Measurements from ENCODE around the gene ATP6V1E1. TPM values are rescaled to one million over a fixed set of nuclear protein-coding genes. Genes with fewer than 3 reads are reported as not detected.

The ATP6V1E1 gene
- total RNA-seq, 1 experiment from 2014 or later: 92.0 TPM

DNA sequence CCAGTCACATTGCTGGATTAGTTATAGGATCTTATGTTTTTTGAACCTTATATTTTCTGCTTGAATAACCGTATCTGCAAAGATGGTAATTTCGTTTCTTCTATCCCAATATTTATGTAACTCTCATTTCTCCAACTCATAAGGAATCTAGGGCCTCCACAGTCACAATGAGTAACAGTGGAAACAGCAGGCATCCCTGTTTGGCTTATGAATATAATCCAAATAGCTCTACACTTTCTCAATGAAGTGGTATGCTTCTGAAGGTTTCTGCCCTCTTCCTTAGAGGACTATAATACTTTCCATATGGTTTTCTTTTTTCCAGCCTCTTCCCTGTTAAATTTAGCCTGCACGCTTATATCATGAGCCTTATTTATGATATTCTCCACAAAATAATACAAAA, 16.5 kb downstream of the ATP6V1E1 start:
- H3K27me3 ChIP-seq: no peaks in the 10 kb centered on the region
- no peaks in the 10 kb centered on the region for H3K4me1 ChIP-seq
- H3K9me3 ChIP-seq (replicated peaks): no peaks in the 10 kb centered on the region
- no peak overlapping the region for H3K27ac ChIP-seq
- peaks cover 57% of the 10 kb centered on the region for H3K36me3 ChIP-seq
- no peak overlapping the region for H3K4me3 ChIP-seq
- DNase-seq: no peak

DNA sequence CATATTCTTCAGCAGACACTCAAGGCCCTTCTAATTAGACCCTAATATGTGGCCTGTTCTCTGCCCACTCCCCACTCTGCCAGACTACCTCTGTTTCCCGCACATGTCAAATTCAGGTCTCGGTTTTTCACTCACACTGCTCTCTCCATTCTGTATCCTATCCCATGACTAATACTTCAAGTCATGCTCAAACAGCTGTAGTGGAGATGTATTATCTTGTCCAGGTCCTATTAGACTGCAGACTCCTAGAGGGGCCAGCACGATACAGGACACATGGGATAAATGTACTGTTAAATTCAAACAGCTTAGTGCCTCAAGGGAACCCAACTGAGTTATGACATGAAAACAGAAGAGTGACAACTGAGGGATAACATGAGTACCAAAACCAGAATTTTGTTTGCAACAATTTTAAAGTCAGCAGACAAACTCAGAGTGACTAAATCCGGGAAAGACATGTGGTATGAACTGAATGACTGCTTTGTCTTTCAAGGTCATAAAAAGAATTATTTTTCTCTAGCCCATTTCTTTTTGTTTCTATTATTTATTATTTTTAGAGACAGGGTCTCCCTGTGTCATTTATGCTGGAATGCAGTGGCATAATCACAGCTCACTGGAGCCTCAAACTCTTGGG, 20.5 kb downstream of the ATP6V1E1 start:
- no peak overlapping the region for H3K4me3 ChIP-seq
- DNase-seq: no peak
- H3K27me3 ChIP-seq: no peaks in the 10 kb centered on the region
- H3K27ac ChIP-seq: no peak overlapping the region
- no peaks in the 10 kb centered on the region for H3K9me3 ChIP-seq (replicated peaks)
- no peaks in the 10 kb centered on the region for H3K4me1 ChIP-seq
- H3K36me3 ChIP-seq: peaks cover 43% of the 10 kb centered on the region

DNA sequence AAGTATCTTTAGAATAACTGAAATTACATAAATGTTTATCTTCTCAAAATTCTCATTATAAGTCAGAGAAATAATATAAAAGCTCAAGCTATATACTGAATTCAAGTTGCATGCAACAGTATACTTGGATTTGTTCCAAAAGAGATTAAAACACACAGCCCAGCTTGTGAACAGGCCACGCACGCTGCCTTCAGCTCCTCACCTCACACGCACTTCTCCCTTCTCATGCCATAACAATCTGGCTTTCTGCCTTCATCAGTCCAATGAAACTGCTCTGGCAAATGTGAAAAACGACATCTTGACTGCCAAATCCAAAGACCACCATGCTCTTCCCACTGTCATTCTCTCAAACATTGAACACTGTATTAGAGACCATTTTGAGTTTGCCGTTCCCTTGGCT, 22.1 kb downstream of the ATP6V1E1 start:
- no peak overlapping the region for H3K4me3 ChIP-seq
- H3K36me3 ChIP-seq: peaks cover 30% of the 10 kb centered on the region
- H3K9me3 ChIP-seq (replicated peaks): no peaks in the 10 kb centered on the region
- no peaks in the 10 kb centered on the region for H3K27me3 ChIP-seq
- no peak for DNase-seq
- H3K27ac ChIP-seq: no peak overlapping the region
- no peaks in the 10 kb centered on the region for H3K4me1 ChIP-seq

DNA sequence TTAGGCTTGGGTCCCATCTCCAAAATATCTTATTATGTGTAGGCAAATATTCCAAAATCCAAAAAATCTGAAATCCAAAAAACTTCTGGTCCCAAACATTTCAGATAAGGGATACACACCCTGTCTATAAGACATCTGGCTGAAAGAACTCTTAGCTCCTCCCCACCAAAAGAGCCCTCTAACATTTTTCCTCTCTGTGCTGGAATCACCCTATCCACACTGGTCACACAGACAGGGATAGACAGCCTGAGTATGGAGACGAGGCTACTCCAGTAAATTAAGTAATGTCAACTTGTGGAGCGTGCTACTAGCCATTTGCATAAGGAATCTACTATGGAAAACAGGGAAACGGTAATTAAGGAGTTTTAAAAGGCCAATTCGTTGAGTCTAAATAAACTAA, 24.9 kb downstream of the ATP6V1E1 start:
- H3K4me3 ChIP-seq: no peak overlapping the region
- H3K36me3 ChIP-seq: peaks cover 32% of the 10 kb centered on the region
- H3K27ac ChIP-seq: no peak overlapping the region
- H3K9me3 ChIP-seq (replicated peaks): no peaks in the 10 kb centered on the region
- H3K27me3 ChIP-seq: no peaks in the 10 kb centered on the region
- H3K4me1 ChIP-seq: no peaks in the 10 kb centered on the region
- no peak for DNase-seq

DNA sequence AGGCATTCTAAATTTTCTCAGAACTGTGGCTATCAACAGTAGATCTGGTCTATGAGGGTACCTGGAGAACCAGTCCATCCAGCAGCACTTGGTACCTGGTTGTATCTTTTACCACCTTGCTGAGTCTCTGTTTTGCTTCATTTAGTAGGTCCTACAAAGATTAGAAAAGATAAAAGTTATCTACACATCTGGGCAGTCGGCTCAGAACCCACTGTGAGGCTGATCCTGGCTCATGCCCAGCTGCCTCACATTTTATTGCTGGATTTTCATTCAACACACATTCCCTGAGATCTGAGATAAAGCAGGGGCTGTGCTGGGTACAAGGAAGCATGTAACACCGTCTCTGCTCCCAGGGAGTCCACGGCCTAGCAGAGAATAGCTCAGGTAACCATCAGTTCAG, 27.5 kb downstream of the ATP6V1E1 start:
- Histone ChIP-seq H3K27ac (no peak overlapping the region), H3K4me3 (no peak overlapping the region), H3K36me3 (peaks cover 49% of the 10 kb centered on the region), H3K9me3 (replicated peaks) (no peaks in the 10 kb centered on the region), H3K27me3 (no peaks in the 10 kb centered on the region), H3K4me1 (no peaks in the 10 kb centered on the region)
- DNase-seq: no peak

DNA sequence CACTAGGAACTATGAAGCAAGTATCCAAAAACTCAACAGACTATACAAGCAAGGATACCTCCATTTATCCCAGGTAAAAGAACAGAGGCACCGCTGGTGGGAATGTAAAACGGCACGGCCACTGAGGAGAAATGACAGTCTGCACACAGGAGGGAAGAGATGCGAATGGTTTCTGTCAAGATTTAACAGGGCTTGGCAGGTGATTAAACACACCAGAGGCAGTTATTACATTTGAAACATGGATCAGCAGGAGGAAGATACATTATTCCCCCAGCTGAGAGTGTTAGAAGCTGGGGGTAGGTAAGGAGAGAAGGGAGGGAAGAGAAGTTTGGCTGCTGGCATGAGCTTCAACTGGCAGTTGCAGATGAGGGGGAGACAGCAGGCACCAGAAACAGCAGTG, 30.2 kb downstream of the ATP6V1E1 start:
- Histone ChIP-seq H3K4me1 (no peaks in the 10 kb centered on the region), H3K9me3 (replicated peaks) (no peaks in the 10 kb centered on the region), H3K4me3 (no peak overlapping the region), H3K36me3 (peaks cover 70% of the 10 kb centered on the region), H3K27ac (no peak overlapping the region), H3K27me3 (no peaks in the 10 kb centered on the region)
- DNase-seq: no peak

DNA sequence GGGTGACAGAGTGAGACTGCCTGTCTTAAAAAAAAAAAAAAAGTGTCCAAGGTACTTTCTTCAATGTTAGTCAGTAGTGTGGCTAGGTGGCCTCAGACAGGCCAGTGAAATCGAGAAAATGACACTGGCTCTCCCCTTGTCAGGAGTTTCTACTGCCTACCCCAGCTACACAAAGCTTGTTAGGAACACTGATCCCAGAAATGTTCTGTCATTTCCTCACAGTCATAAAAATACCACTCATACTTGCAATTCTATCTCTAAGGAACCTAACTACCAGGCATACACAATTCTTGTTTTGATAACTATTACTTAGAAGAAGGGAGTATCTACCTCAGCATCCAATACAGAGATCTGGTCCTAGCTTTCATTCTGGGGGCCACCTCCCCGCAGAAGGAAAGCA, 31.3 kb downstream of the ATP6V1E1 start:
- no peaks in the 10 kb centered on the region for H3K9me3 ChIP-seq (replicated peaks)
- peaks cover 77% of the 10 kb centered on the region for H3K36me3 ChIP-seq
- H3K4me1 ChIP-seq: no peaks in the 10 kb centered on the region
- no peak overlapping the region for H3K4me3 ChIP-seq
- H3K27me3 ChIP-seq: no peaks in the 10 kb centered on the region
- DNase-seq: no peak
- H3K27ac ChIP-seq: no peak overlapping the region

DNA sequence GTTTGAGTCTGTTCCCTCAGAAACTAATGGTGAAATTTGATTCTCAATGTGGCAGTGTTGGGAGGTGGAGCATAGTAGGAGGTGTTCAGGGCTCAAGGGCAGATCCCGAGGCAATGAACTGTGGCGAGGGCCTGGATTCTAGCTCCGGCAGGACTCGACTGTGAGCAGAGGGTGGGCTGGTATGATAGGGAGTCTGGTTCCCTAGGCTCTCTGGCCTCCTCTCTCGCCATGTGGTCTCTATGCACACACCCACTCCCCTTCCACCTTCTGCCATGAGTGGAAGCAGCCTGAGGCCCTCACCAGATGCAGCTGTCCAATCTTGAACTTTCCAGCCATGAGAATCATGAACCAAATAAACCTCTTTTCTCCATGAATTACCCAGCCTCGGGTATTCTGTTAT, 32.3 kb downstream of the ATP6V1E1 start:
- H3K36me3 ChIP-seq: peaks cover 79% of the 10 kb centered on the region
- H3K4me3 ChIP-seq: no peak overlapping the region
- H3K27me3 ChIP-seq: no peaks in the 10 kb centered on the region
- H3K4me1 ChIP-seq: no peaks in the 10 kb centered on the region
- no peak for DNase-seq
- no peak overlapping the region for H3K27ac ChIP-seq
- H3K9me3 ChIP-seq (replicated peaks): no peaks in the 10 kb centered on the region

DNA sequence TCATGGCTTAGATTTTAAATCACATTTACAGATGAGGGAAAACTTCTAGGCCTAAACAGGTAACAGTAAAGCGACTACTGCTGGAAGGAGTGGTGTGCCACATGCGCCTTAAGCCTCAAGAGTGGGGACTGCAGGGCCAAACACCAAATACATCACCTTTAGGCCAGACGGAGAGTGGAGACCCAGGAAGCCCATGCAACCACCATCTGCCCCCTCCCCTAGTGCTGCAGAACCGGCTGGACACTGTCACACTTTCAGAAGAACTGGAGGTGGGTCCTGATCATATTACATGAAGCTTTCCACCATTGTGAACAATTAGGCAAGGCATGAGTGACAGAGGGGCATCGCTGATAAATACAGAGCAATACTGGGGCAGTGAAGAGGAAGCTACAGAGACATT, 36.3 kb downstream of the ATP6V1E1 start:
- Histone ChIP-seq H3K9me3 (replicated peaks) (no peaks in the 10 kb centered on the region), H3K27me3 (no peaks in the 10 kb centered on the region), H3K36me3 (peaks cover 53% of the 10 kb centered on the region), H3K27ac (no peak overlapping the region), H3K4me1 (no peaks in the 10 kb centered on the region), H3K4me3 (no peak overlapping the region)
- no peak for DNase-seq

DNA sequence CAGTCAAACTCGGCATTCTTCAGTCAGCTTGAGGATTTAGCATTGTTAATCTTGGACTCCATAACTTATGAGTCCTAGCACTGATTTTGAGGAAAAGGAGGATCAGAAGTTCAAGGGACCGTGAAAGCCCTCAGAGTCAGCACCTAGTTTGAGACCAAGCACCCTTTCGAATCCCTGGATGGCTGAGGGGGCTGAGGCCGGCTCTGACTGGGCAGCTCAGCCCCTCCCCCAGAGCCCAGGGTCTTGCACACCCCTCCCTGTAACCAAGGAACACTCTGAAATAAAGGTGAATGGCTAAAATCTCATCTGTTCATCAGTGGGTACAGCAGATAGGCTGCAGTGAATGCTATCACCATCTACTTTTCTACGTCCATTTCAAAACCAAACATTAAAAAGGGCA, 38.0 kb downstream of the ATP6V1E1 start:
- Histone ChIP-seq H3K27me3 (no peaks in the 10 kb centered on the region), H3K27ac (no peak overlapping the region), H3K9me3 (replicated peaks) (no peaks in the 10 kb centered on the region), H3K4me3 (no peak overlapping the region), H3K36me3 (peaks cover 37% of the 10 kb centered on the region), H3K4me1 (no peaks in the 10 kb centered on the region)
- no peak for DNase-seq

DNA sequence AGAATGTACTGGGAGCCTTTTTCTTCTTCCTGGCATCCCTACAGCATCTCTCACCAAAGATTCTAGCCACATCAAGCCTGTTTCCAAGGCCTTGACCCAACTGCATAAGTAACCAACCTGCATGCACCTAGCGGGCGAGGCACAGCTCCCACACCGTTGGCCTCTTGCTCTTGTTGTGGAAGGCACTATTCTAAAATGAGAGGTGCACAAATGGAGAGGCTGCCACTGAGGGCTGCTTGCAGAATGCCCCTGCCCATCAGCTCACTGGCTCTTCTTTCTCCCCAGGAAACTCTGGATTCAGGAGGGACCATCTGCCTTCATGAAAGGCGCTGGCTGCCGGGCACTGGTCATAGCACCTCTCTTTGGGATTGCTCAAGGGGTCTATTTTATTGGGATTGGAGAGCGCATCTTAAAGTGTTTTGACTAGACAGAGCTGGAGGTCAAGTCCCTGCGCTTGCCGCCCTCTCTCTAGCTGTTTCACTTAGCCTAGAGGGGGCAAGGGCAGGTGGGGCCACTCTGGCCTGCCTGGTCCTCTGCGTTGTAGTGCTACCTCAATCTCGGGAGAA, 38.7 kb downstream of the ATP6V1E1 start:
- Histone ChIP-seq H3K4me3 (no peak overlapping the region), H3K27ac (no peak overlapping the region), H3K27me3 (no peaks in the 10 kb centered on the region), H3K36me3 (peaks cover 32% of the 10 kb centered on the region), H3K9me3 (replicated peaks) (no peaks in the 10 kb centered on the region), H3K4me1 (no peaks in the 10 kb centered on the region)
- no peak for DNase-seq

DNA sequence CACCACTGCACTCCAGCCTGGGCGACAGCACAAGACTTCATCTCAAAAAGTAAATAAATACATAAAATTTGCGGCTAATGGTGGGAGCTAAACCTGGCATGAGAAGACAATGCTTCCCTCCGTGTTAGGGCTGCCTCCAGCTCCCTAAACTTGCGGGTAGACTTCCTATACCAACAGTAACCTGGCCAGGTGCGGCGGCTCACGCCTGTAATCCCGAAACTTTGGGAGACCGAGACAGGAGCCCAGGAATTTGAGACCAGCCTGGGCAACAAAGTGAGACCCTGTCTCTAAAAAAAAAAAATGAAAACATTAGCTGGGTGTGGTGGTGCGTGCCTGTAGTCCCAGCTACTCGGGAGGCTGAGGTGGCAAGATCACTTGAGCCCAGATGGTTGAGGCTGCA, 39.9 kb downstream of the ATP6V1E1 start:
- H3K9me3 ChIP-seq (replicated peaks): no peaks in the 10 kb centered on the region
- no peak overlapping the region for H3K4me3 ChIP-seq
- no peaks in the 10 kb centered on the region for H3K4me1 ChIP-seq
- no peaks in the 10 kb centered on the region for H3K27me3 ChIP-seq
- H3K36me3 ChIP-seq: peaks cover 21% of the 10 kb centered on the region
- no peak for DNase-seq
- no peak overlapping the region for H3K27ac ChIP-seq

DNA sequence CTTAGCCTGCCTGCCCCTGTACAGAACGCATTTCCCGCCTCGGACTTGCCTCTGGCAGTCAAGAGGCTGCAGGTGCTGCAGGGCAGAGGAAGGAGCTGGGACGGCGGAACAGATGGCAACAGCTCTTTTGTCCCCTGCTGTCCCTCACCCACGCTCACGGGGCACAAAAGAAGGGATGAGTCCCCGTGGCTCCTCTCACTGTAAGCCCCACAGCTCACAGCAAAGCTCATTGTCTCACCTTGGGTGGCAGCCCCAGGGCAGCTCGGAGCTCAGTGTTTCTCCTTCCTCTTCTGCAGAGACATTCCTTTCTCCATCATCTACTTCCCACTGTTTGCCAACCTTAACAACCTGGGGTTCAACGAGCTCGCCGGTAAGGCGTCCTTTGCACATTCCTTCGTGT, 40.9 kb downstream of the ATP6V1E1 start:
- Histone ChIP-seq H3K27me3 (no peaks in the 10 kb centered on the region), H3K36me3 (peaks cover 14% of the 10 kb centered on the region), H3K9me3 (replicated peaks) (no peaks in the 10 kb centered on the region), H3K27ac (no peak overlapping the region), H3K4me1 (no peaks in the 10 kb centered on the region), H3K4me3 (no peak overlapping the region)
- no peak for DNase-seq

DNA sequence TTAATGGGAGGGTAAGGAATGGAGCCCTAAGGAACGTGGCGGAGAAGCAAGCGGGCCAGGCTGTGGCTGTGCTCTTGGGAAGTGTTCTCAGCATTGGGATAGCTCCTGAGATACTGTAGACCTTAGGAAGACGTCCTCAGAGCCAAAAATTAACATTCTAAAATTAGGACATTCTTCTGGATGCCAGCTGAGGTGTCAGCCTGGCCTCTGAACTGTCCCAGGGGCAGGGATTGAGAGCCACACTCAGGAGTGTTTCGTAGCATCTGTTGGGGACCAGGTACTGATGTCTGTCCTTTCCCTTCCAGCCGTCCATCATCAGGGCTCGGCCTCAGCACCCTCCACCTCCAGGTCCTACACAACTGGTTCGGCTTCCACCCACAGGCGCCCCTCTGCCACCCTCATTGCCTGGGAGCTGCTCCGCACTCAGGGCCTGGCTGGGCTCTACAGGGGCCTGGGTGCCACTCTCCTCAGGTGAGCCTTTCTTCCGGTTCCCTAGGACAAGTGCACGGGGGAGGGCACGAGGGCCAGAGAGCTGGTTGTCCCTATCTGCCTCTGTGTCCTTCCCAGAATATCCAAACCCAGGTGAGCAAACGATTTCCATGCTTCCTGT, 41.6 kb downstream of the ATP6V1E1 start:
- Histone ChIP-seq H3K36me3 (peaks cover 10% of the 10 kb centered on the region), H3K9me3 (replicated peaks) (no peaks in the 10 kb centered on the region), H3K4me1 (no peaks in the 10 kb centered on the region), H3K27me3 (no peaks in the 10 kb centered on the region), H3K4me3 (no peak overlapping the region), H3K27ac (no peak overlapping the region)
- no peak for DNase-seq

DNA sequence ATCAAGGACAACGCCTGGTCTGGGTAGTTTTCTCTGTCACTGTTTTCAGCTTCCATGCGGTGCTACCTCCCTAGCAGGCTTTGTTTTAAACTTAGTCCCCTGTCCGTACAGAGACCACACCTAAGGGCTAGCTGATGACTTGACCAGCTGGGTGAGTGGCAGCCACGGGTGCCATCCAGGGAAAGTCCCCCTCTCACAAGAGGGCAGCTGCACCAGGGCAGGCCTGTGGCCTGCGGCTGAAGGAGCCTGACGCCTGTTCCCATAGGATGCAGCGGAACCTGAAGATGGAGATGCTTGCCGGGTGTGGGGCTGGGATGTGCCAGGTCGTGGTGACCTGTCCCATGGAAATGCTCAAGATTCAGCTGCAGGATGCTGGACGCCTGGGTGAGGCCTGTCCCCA, 45.4 kb downstream of the ATP6V1E1 start:
- H3K27ac ChIP-seq: no peak overlapping the region
- H3K4me1 ChIP-seq: peaks cover 5% of the 10 kb centered on the region; the same call in 1 of the 2 replicates
- no peak overlapping the region for H3K4me3 ChIP-seq
- no peaks in the 10 kb centered on the region for H3K36me3 ChIP-seq
- no peak for DNase-seq
- H3K9me3 ChIP-seq (replicated peaks): no peaks in the 10 kb centered on the region
- no peaks in the 10 kb centered on the region for H3K27me3 ChIP-seq

DNA sequence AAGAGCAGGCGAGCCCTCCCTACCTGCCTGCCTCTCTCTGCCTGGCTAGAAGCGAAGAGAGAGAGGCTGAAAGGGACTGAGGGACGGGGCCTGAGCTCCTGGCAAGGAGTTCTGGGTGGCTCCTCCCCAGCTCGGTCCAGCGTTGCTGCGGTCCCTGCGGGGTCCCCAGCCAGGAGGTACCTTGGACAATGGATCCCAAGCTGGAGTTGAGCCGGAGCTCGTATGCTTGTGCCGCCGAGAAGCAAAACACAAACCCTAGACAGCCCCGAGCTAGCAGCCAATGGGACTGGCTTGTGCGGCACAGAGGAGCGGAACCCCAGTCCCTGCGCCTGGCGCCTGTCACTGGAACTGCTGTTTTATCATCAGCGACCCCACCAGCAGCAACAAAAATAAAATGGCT, 46.9 kb downstream of the ATP6V1E1 start:
- no peak for DNase-seq
- Histone ChIP-seq H3K9me3 (replicated peaks) (no peaks in the 10 kb centered on the region), H3K27me3 (no peaks in the 10 kb centered on the region), H3K4me3 (no peak overlapping the region), H3K36me3 (no peaks in the 10 kb centered on the region), H3K4me1 (peaks cover 12% of the 10 kb centered on the region), H3K27ac (no peak overlapping the region)
